Panc1 (cell line): ENCODE results near the gene POU2F1.

Experiments
- CTCF ChIP-seq: fragments of 450-650 bp; IDR thresholded peaks from 2 replicates; pipeline ENCODE4 v1.5.1; 2017; ENCODE audit warnings: mild to moderate bottlenecking
- SIN3A ChIP-seq: IDR thresholded peaks from 2 replicates; pipeline ENCODE4 v1.6.1; 2012; ENCODE audit warnings: low read depth, mild to moderate bottlenecking, low read length, moderate library complexity, borderline replicate concordance; ENCODE audit not compliant: insufficient read depth

DNA sequence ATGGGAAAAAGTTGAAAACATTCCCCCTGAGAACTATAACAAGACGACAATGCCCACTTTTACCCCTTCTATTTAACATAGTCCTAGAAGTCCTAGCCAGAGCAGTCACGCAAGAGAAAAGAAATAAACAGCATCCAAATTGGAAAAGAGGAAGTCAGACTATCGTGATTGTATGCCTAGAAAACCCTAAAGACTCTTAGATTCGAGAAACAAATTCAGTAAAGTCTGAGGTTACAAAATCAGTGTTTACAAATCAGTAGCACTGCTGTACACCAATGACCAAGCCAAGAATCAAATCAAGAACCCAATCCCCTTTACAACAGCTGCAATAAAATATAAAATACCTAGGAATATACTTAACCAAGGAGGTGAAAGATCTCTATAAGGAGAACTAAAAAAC, 72.4 kb downstream of the POU2F1 start:
- TF ChIP-seq CTCF (no peak), SIN3A (no peak)
